ENCODE measurements around the gene FAM8A1. TPM values are rescaled to one million over a fixed set of nuclear protein-coding genes. Genes with fewer than 3 reads are reported as not detected.

Gene FAM8A1
- total and polyA plus RNA-seq, 8 donors, result 4.7 to 15.9 (median 11.3) TPM

GRCh38 chr6:17650656-17651309, 50.7 kb downstream of the FAM8A1 start:
- DNase-seq, result no peak
- no peak for TF ChIP-seq CTCF (IDR thresholded peaks at IDR 0.05)

GRCh38 chr6:17653198-17653882, 53.2 kb downstream of the FAM8A1 start:
- Histone ChIP-seq H3K27ac (no peak overlapping the region), H3K4me3 (no peak overlapping the region), H3K36me3 (peaks cover 0 to 20% (median 0%) of the 10 kb centered on the region in 3 donors), H3K27me3 (no peaks in the 10 kb centered on the region), H3K4me1 (peaks cover 0 to 17% (median 6%) of the 10 kb centered on the region in 3 donors), H3K9me3 (no peaks in the 10 kb centered on the region)
- WGBS, 2 donors, result 78 to 79% methylated on average over 5 of the region's 5 CpGs
- ATAC-seq (no peak), FAIRE-seq (no peak), DNase-seq (no peak)
- intact Hi-C loops (cut with DNase I), result no loop called here
- no peak for TF ChIP-seq CTCF (IDR thresholded peaks at IDR 0.05)

More at GRCh38 chr6:17650656-17651309, 50.7 kb downstream of the FAM8A1 start:
- 76 to 77% methylated on average over 3 of the region's 3 CpGs for WGBS, 2 donors
- Histone ChIP-seq H3K4me3 (no peak overlapping the region), H3K36me3 (peaks cover 0 to 29% (median 0%) of the 10 kb centered on the region in 3 donors), H3K27ac (peak overlapping the region in 2 of 4 donors; percentile 14 to 30), H3K27me3 (no peaks in the 10 kb centered on the region), H3K9me3 (no peaks in the 10 kb centered on the region), H3K4me1 (peaks cover 0 to 17% (median 6%) of the 10 kb centered on the region in 3 donors)
- no peak for FAIRE-seq
- intact Hi-C loops (cut with DNase I), result no loop called here
- ATAC-seq, result peak in 2 of 4 donors; percentile 13 to 16

- no peak overlapping the region for H3K4me3 ChIP-seq
- ATAC-seq (no peak), FAIRE-seq (no peak), DNase-seq (no peak)
- peaks cover 0 to 2% (median under 1%) of the 10 kb centered on the region in 3 donors for H3K4me1 ChIP-seq
- H3K36me3 ChIP-seq, result peaks cover 0 to 20% (median 0%) of the 10 kb centered on the region in 3 donors
- no peak for TF ChIP-seq CTCF (IDR thresholded peaks at IDR 0.05)
- no peak overlapping the region for H3K27ac ChIP-seq
- intact Hi-C loops (cut with DNase I), result no loop called here
- 95 to 97% methylated on average over 1 of the region's 1 CpG for WGBS, 2 donors
- no peaks in the 10 kb centered on the region for H3K9me3 ChIP-seq
- no peaks in the 10 kb centered on the region for H3K27me3 ChIP-seq
These were observed 56.0 kb downstream of the FAM8A1 start for GRCh38 chr6:17656092-17656491.

GRCh38 chr6:17656644-17657043, 56.5 kb downstream of the FAM8A1 start:
- Histone ChIP-seq H3K36me3 (peaks cover 0 to 25% (median 0%) of the 10 kb centered on the region in 3 donors), H3K9me3 (no peaks in the 10 kb centered on the region), H3K4me3 (no peak overlapping the region), H3K4me1 (no peaks in the 10 kb centered on the region), H3K27ac (no peak overlapping the region), H3K27me3 (no peaks in the 10 kb centered on the region)
- FAIRE-seq (no peak), DNase-seq (no peak), ATAC-seq (no peak)
- no peak for TF ChIP-seq CTCF (IDR thresholded peaks at IDR 0.05)
- intact Hi-C loops (cut with DNase I), result no loop called here
- 63% methylated on average over 3 of the region's 3 CpGs for WGBS, 2 donors

Other genes starting within 250 kb of the FAM8A1 start
- gene CAP2, start 206.7 kb upstream of the FAM8A1 start, total RNA-seq, result 1 to 10 TPM; 2.7 to 4.0 (median 3.2) TPM
- 1 to 10 TPM; 3.9 to 4.0 TPM for gene CAP2, start 206.7 kb upstream of the FAM8A1 start, polyA plus RNA-seq
- 10 to 100 TPM; 10.0 to 17.4 (median 11.9) TPM for gene NUP153, start 106.6 kb downstream of the FAM8A1 start, total RNA-seq
- 1 to 10 TPM; 3.8 to 9.0 TPM for gene NUP153, start 106.6 kb downstream of the FAM8A1 start, polyA plus RNA-seq